ENCODE data around the gene STUM. TPM values are rescaled to one million over a fixed set of nuclear protein-coding genes. Genes with fewer than 3 reads are reported as not detected.

The STUM gene
- total RNA-seq, 1 experiment from 2014 or later = not detected

DNA sequence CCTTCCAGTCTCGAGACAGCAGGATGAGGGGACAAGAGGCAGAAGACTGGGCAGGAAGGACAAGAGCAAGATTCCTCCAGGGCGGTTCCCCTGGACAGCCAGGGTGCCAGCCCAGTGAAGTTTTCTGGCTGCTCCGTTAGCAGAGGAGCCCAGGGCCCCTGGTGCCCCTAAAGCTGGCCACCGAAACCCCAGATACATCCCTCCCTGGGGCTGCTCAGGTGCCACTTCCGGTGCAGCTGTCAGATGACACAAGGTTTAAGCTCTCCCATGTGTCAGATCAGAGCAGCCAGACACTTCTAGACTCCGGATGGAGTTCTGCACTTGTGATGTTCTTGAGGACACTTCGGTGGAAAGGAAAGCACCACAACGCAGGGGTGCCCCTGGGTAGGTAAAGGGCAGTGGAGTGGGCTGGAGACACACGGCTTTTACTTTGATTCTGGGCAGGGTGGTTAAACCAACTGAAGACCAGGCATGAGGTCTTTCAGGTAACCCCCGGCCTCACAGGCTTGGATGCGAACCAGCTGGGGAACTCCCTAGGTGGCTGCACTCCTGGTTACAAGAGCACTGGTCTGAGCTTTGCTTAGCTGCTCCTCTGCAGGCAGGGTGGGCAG is 104.9 kb downstream of the STUM start:
- Histone ChIP-seq H3K27me3 (no peaks in the 10 kb centered on the region), H3K9me3 (no peaks in the 10 kb centered on the region), H3K4me3 (no peak overlapping the region), H3K36me3 (peaks cover 2% of the 10 kb centered on the region)
- DNase-seq = no peak

DNA sequence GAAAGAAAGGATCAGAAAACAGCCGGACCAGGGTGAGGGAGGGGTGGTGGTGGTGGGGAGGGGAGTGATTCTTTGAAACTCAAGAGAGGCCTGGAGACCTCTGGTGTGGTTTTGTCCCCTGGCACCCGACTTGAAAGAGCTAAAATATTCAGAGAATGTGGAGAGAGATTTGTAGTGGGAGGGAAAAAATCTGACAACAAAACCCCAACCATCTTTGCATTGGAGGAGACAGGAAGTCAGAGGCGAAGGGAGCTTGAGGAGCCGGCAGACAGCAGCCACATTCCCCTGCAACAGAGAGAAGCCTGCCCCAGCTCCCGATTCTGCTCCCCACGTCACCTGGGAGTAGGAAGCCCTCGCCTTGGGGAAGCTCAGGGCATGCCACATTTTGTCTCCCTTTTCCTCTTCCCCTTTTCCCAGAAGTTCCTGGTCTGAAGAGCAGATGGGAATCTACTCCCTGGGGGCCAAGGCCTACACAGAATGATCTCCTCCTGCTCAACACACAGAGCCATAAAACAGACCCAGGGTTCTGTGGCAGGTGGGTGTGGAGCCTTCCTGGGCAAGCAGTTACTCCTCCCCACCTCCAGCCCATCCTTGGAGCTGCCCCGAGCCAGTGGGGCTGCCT is 105.6 kb downstream of the STUM start:
- Histone ChIP-seq H3K27me3 (no peaks in the 10 kb centered on the region), H3K4me3 (no peak overlapping the region), H3K36me3 (no peaks in the 10 kb centered on the region; the same call in 1 of the 2 replicates), H3K9me3 (no peaks in the 10 kb centered on the region)
- DNase-seq = no peak

DNA sequence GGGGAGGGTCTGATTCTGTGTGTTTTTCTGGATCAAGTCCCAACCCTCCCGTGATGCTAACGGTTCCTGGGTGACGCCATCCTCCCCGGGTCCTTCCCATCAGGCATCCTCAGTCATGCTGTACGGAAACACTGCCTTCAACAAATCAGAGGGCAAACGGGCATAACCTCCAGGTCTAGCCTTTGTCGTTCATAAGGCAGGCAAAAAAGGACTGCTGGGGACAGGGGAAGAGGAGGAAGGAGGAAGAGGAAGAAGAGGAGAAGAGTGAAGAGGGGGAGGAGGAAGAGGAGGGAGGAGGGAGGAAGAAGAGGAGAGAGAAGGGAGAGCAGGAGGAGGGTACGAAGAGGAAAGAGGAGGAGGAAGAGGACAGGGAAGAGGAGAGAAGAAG is 106.1 kb downstream of the STUM start:
- H3K4me3 ChIP-seq = no peak overlapping the region
- DNase-seq = no peak
- no peaks in the 10 kb centered on the region for H3K27me3 ChIP-seq
- H3K36me3 ChIP-seq = no peaks in the 10 kb centered on the region
- no peaks in the 10 kb centered on the region for H3K9me3 ChIP-seq

DNA sequence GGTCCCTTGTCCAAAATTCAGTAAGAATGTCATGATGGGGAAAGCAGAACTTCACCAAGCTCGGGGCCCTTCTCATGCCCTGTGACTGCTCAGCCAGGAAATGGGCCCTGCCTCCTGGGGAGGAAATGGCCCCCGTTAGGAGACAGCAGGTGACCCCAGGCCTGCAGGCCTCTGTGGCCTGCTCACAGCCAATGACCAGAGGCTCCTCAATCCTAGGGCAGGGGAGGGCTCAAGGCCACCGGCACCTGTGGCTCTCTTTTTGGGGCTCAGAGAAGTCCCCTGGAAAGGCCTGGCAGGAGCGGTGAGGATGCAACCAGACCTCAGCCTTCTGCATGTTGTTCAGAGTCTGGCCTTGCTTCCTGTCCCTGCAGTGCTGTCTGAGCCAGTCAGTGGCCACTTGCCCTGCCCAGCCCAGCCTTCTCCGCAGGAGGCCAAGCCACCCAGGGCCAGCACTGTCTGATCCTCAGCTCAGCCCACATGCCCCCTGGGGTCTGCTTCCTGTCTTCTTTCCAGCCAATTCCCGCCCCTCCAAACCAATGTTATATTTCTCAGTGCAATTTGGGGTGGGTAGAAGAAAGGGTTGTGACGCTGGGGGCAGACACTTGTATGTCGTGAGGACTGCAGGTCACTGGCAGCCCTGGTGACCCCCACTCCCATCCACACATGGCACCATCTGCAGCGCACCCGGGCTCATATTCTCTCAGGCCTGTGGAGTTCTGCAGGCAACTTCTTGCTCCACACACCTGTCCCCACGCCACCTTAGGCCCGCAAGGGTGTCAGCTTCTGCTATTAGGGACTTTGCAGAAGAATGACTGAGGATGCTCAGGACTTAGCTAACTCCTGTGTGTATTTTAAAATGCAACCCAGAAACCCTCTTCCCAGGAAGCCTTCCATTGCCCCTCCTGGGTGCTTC is 106.9 kb downstream of the STUM start:
- peak; percentile 71 for DNase-seq
- Histone ChIP-seq H3K4me3 (no peak overlapping the region), H3K9me3 (no peaks in the 10 kb centered on the region), H3K36me3 (no peaks in the 10 kb centered on the region), H3K27me3 (no peaks in the 10 kb centered on the region)

DNA sequence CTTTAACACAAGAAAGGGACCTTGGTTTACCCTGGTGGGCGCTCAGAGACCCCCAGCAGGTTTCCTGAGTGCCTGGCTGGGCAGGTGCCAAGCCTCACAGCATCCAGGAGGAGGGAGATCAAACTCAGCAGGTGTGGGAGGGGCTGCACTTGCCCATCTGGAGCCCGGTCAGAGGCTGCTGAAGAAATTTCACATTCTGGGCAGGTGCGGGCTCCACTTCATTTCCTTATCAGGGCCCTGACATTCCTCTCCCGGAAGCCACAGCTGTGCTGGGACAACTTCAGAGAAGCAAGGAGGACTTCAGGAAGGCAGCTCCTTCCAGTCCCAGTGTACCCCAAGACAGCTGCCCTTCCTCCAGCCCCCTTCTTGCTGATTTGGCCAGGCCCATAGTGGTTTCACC is 107.6 kb downstream of the STUM start:
- 0 out of 2 replicates have a peak, but pooled peaks cover 2% of the 10 kb centered on the region for H3K36me3 ChIP-seq
- no peaks in the 10 kb centered on the region for H3K27me3 ChIP-seq
- H3K4me3 ChIP-seq = no peak overlapping the region
- no peaks in the 10 kb centered on the region for H3K9me3 ChIP-seq
- no peak for DNase-seq

DNA sequence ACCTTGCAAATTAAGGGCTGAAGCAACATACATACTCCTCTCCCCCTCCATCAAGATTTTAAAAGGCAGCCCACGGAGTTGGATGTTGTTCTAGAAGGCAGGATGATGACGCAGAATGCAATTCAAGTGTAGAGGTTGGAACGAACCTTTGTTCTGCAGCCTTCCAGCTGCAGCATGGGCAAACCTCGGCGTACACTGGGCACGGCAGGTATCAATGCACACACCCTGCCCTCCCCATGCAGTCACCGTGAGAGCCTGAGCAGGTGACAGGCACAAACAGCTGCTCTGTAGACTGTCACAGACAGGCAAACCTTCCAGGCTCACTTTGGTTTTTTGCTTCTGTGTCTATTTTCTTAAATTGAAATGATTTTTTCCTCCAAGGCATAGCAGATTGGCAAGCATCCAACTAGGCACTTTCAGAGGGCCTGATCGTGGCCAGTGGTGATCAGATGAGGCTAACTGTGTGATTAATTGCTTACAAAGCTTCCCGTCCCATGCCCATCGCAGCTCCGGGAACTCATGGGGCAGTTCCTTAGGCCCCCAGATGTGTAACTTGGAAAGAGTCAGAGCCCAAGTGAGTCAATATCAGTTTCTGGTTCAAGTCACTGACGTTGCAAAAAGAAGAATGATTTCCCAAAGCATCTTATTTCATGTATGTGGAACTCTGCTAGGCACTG is 108.2 kb downstream of the STUM start:
- Histone ChIP-seq H3K4me3 (no peak overlapping the region), H3K9me3 (no peaks in the 10 kb centered on the region), H3K36me3 (0 out of 2 replicates have a peak, but pooled peaks cover 2% of the 10 kb centered on the region), H3K27me3 (no peaks in the 10 kb centered on the region)
- DNase-seq = peak; percentile 91

DNA sequence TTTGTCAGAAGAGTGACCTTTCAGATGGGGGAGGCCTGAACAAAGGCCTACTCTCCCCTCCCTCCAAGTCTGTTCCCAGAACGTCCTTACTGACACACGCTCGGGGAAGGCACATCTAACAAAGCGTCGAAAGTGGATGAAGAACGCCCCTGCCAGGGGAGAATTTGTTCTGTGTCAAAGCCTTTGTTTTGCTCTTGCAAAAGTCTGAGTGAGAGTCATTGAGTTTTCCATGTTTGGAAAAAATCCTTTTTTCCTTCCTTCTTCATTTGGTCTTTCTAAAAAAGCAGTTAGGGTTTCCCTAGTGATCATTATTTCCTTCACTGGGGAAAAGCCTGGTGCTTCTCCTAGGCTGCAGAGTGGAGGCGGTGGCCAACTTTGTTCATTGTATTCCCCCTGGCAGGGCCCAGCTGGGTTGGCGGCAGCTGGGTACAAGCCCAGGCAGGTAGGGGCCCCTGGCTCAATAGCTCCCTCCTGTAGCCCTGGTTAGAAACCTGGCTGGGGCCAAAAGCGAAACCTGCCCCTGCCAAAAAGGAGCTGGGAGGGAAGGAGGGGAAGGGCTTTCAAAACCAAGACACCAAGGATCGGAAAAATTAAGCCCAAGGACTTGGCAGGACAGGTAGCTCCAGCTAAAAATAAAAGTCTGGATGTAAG is 109.5 kb downstream of the STUM start:
- Histone ChIP-seq H3K27me3 (no peaks in the 10 kb centered on the region), H3K9me3 (no peaks in the 10 kb centered on the region)
- DNase-seq = no peak

DNA sequence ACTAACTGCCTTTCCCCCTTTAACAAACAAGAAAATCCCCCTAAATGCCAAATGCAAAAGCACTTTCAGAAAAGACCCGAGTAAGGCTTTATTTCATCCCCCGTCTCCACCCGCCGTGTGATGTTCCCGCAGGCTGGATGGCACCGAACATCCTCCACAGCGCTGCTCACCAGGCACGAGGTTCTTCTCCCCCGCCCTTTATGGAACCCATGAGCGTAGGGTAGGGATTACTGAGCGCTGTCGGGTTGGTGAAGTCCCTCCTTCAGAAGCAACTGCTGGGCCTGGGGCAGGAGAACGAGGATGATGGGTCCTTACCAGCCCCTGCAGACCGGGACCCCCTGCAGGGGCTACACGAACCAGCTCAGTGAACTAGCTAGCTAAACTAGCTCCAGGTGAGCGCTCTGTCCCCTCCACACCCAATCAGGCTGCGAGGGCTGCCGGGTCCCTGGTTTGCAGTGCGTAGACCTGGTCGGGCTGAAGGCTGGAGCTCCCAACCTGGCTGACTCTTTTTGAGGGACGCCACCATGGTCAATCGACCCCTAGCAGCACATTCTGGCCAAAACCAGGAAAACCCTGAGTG is 110.1 kb downstream of the STUM start:
- Histone ChIP-seq H3K9me3 (no peaks in the 10 kb centered on the region), H3K27me3 (no peaks in the 10 kb centered on the region), H3K36me3 (0 out of 2 replicates have a peak, but pooled peaks cover 2% of the 10 kb centered on the region), H3K4me3 (no peak overlapping the region)
- DNase-seq = no peak

More for the DNA sequence above, 109.5 kb downstream of the STUM start:
- H3K36me3 ChIP-seq = 0 out of 2 replicates have a peak, but pooled peaks cover 2% of the 10 kb centered on the region
- H3K4me3 ChIP-seq = no peak overlapping the region

Other genes starting within 250 kb of the STUM start
- gene LIN9, start 239.6 kb upstream of the STUM start, total RNA-seq (2014; rRNA removed; shearing (Covaris generic); ENCODE audit: low replicate concordance) = 12.3 and 13.9 TPM in 2 replicates
- gene PARP1, start 140.7 kb upstream of the STUM start, total RNA-seq (2014; rRNA removed; shearing (Covaris generic); ENCODE audit: low replicate concordance) = 180 and 241 TPM in 2 replicates
- 14.7 and 19.0 TPM in 2 replicates for gene ITPKB, start 190.5 kb downstream of the STUM start, total RNA-seq (2014; rRNA removed; shearing (Covaris generic); ENCODE audit: low replicate concordance)